Calu3 (cell line): ENCODE data around the gene SDK2. TPM values are rescaled to one million over a fixed set of nuclear protein-coding genes. Genes with fewer than 3 reads are reported as not detected.

Experiments
- BruUV-seq: library from RNA; stranded (reverse); fragments of 400-500 nt; replicated peaks from 2 replicates; lab custom pipeline; 2021; lab: Mats Ljungman, UMichigan
- CTCF ChIA-PET: fragments of 300-600 bp; sonication (Branson Sonifier 250); formaldehyde crosslinking; loops from one replicate; lab custom pipeline; 2022; ENCODE audit warnings: antibody characterized with exemption; lab: Charles Lee
- DNase-seq: peaks from one replicate; pipeline ENCODE4 v3.0.0; 2022
- H3K27ac Mint-ChIP-seq: one replicate; pipeline ENCODE4 v1.8.0; 2022; ENCODE audit warnings: mixed read lengths; ENCODE audit not compliant: unreplicated experiment
- H3K27me3 Mint-ChIP-seq: one replicate; pipeline ENCODE4 v1.8.0; 2022; ENCODE audit warnings: mixed read lengths; ENCODE audit not compliant: unreplicated experiment
- H3K36me3 Mint-ChIP-seq: one replicate; pipeline ENCODE4 v1.8.0; 2022; ENCODE audit warnings: mild to moderate bottlenecking, moderate library complexity, mixed read lengths; ENCODE audit not compliant: insufficient read depth, unreplicated experiment
- H3K4me1 Mint-ChIP-seq: one replicate; pipeline ENCODE4 v1.8.0; 2022; ENCODE audit warnings: mild to moderate bottlenecking, low read depth, mixed read lengths; ENCODE audit not compliant: unreplicated experiment
- H3K4me3 Mint-ChIP-seq: one replicate; pipeline ENCODE4 v1.8.0; 2022; ENCODE audit warnings: mild to moderate bottlenecking, low read depth, moderate library complexity, mixed read lengths; ENCODE audit not compliant: unreplicated experiment
- H3K9me3 Mint-ChIP-seq: one replicate; pipeline ENCODE4 v1.8.0; 2022; ENCODE audit warnings: low read depth, mixed read lengths; ENCODE audit not compliant: unreplicated experiment
- CTCF ChIP-seq: fragments of 200-600 bp; IDR thresholded peaks from one replicate; pipeline ENCODE4 v1.8.0; 2022; ENCODE audit warnings: antibody characterized with exemption; ENCODE audit not compliant: unreplicated experiment
- intact Hi-C: fragments of 100-400 bp; cut with micrococcal nuclease; formaldehyde crosslinking; loops from one replicate; pipeline ENCODE4 v1.10.0; 2022; ENCODE audit not compliant: unreplicated experiment
- total RNA-seq: library from RNA; stranded (reverse); gene quantifications from 2 replicates; pipeline ENCODE4 v1.2.3, GENCODE V29; 2022

The SDK2 gene
- total RNA-seq, 1 experiment from 2014 or later = not detected

GRCh38 chr17:73571511-73572130 lies 72.6 kb downstream of the SDK2 start:
- Mint-ChIP-seq H3K4me3 (no peak overlapping the region), H3K27me3 (peaks cover 67% of the 10 kb centered on the region), H3K4me1 (no peaks in the 10 kb centered on the region), H3K27ac (no peak overlapping the region), H3K9me3 (no peaks in the 10 kb centered on the region), H3K36me3 (no peaks in the 10 kb centered on the region)
- intact Hi-C loops = no loop called here
- BruUV-seq = no TSS peak
- no peak for TF ChIP-seq CTCF
- no peak for DNase-seq
- CTCF ChIA-PET = interaction anchor here (0.7 kb wide), 1 partner anchor 1721 kb away, joined by 5 read pairs; no protein-coding TSS in a partner anchor

DNA sequence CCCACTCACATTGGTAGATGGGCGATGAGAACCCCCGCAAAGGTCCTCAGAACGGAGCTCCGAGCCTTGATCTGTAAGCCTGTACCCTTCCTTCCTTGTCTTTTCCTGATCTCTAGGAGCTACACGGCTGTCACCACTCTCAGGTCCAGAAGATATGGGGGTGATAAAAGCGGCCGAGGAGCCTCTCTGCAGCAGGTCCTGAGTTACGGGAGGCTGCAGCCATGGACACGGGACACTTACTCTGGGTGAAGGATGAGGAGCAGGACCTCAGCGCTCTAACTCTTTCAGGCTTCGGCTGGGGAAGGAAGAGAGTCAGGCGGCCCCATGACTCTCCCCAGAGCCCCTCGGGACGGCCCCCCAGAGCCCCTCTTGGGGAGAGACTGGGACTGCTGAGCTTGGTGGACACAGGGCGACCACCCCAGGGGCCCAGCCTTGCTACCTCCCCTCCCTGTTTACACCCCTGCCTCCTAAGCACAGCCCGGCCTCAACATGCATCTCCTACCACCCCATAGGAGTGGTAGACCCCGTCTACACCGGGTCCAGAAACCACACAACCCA lies 74.4 kb downstream of the SDK2 start:
- Mint-ChIP-seq H3K4me3 (no peak overlapping the region), H3K27ac (no peak overlapping the region), H3K27me3 (peaks cover 59% of the 10 kb centered on the region), H3K36me3 (no peaks in the 10 kb centered on the region), H3K9me3 (no peaks in the 10 kb centered on the region), H3K4me1 (no peaks in the 10 kb centered on the region)
- intact Hi-C loops = no loop called here
- BruUV-seq = no TSS peak
- no peak for DNase-seq
- CTCF ChIA-PET = no interaction called here
- no peak for TF ChIP-seq CTCF

DNA sequence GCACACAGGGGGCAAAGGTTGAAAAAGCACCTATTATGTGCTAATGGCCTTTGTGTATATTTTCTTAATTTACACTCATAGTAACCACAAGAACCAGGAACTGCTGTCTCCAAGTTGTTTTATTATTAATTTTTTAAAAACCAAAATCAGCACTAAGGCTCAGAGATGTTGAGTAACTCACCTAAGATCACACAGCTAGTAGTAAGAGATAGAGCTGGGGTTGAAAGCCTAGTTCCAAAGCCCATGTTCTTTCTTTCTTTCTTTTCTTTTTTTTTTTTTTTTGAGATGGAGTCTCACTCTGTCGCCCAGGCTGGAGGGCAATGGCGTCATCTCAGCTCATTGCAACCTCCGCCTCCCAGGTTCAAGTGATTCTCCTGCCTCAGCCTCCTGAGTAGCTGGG lies 75.3 kb downstream of the SDK2 start:
- no peak for DNase-seq
- TF ChIP-seq CTCF = no peak
- H3K27ac Mint-ChIP-seq = no peak overlapping the region

DNA sequence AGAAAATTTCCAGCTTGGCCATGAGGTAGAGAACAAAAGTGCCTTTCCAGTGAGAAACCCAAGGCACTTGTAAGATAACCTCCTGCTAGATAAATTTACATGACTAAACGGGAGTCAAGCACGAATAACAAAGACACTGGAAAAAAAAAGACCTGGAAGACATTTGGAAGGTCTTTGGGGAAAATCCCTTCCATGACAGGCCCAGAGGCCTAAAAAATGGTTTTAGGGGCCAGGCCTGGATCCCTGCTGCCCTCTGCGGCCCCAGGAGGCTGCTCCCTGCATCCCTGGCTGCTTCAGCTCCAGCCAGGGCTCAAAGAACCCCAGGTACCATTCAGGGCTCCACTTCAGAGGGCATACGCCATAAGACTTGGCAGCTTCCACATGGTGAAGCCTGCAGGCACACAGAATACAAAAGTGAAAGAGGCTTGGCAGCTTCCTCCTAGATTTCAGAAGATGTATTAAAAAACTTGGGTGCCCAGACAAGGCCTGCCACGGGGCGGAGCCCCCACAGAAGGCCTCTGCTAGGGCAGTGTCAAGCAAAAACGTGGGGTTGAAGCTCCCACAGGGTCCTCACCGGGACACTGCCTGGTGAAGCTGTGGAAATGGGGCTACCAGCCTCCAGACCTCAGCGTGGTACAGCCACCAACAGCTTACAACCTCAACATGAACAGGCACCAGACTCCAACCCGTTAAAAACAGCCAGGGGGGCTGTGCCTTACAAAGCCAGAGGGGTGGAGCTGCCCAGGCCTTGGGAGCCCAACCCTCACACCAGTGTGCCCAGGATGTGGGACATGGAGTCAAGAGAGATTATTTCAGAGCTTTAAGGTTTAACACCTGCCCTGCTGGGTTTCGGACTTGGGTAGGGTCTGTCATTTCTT lies 77.1 kb downstream of the SDK2 start:
- H3K4me3 Mint-ChIP-seq = no peak overlapping the region
- H3K36me3 Mint-ChIP-seq = no peaks in the 10 kb centered on the region
- TF ChIP-seq CTCF = no peak
- H3K27ac Mint-ChIP-seq = no peak overlapping the region
- CTCF ChIA-PET = no interaction called here
- no peaks in the 10 kb centered on the region for H3K4me1 Mint-ChIP-seq
- peaks cover 46% of the 10 kb centered on the region for H3K27me3 Mint-ChIP-seq
- BruUV-seq = no TSS peak
- H3K9me3 Mint-ChIP-seq = no peaks in the 10 kb centered on the region
- no peak for DNase-seq
- intact Hi-C loops = no loop called here

More for the DNA sequence above, 75.3 kb downstream of the SDK2 start:
- Mint-ChIP-seq H3K36me3 (no peaks in the 10 kb centered on the region), H3K27me3 (peaks cover 54% of the 10 kb centered on the region), H3K4me3 (no peak overlapping the region), H3K4me1 (no peaks in the 10 kb centered on the region), H3K9me3 (no peaks in the 10 kb centered on the region)
- CTCF ChIA-PET = interaction anchor here (0.6 kb wide), 1 partner anchor 771 kb away, joined by 3 read pairs; no protein-coding TSS in a partner anchor
- no TSS peak for BruUV-seq
- intact Hi-C loops = no loop called here
